A549 (cell line): ENCODE data around the gene STIMATE. TPM values are rescaled to one million over a fixed set of nuclear protein-coding genes. Genes with fewer than 3 reads are reported as not detected.

Experiments
- ATAC-seq, 2 experiments: fragments of 200-7000 bp in 1 of 2; fragments of >200 bp in 1 of 2; cut with Nextera tagmentation in 1 of 2; cut with Tn5 transposase in 1 of 2; 3 replicates each; pipeline versions ENCODE4 v1.8.0 to v1.9.1; 2018 to 2020; ENCODE audit warnings: mild to moderate bottlenecking in 1 of 2, moderate library complexity in 1 of 2
- CTCF ChIA-PET: fragments of 300-600 bp; sonication (Branson Sonifier 250); formaldehyde crosslinking; extraction: SDS; loops from one replicate; lab custom pipeline; 2021; ENCODE audit warnings: antibody characterized with exemption, inconsistent platforms; lab: Yijun Ruan, JAX
- POLR2A ChIA-PET: fragments of 350-600 bp; formaldehyde crosslinking; extraction: SDS; loops from one replicate; lab custom pipeline; 2021; ENCODE audit warnings: antibody characterized with exemption, inconsistent platforms; lab: Yijun Ruan, JAX
- DNase-seq, 2 experiments: peaks; one replicate each; pipeline versions ENCODE4 v3.0.0 to v3.0.0-alpha.2; 2011 to 2016; ENCODE audit warnings: low read depth in 1 of 2, low spot score in 1 of 2
- FAIRE-seq: peaks from 2 replicates; lab custom pipeline; 2011; peaks lifted over from hg19 to GRCh38; lab: Jason Lieb, UNC
- H3K27ac ChIP-seq, 2 experiments: fragments of >200 bp; sonication (Bioruptor Twin); formaldehyde crosslinking; 3 replicates each; pipeline ENCODE4 v1.5.1; 2016 to 2017
- H3K4me1 ChIP-seq: fragments of >200 bp; sonication (Bioruptor Twin); formaldehyde crosslinking; 3 replicates; pipeline ENCODE4 v1.6.1; 2016
- H3K4me2 ChIP-seq: fragments of >200 bp; sonication (Bioruptor Twin); formaldehyde crosslinking; 3 replicates; pipeline ENCODE4 v1.6.1; 2016
- H3K4me3 ChIP-seq: fragments of >200 bp; sonication (Bioruptor Twin); formaldehyde crosslinking; 3 replicates; pipeline ENCODE4 v1.5.1; 2016
- H3K9me3 ChIP-seq: fragments of >200 bp; sonication (Bioruptor Twin); formaldehyde crosslinking; 3 replicates; pipeline ENCODE4 v1.6.1; 2016
- BCL3 ChIP-seq: fragments of >200 bp; sonication (Bioruptor Twin); formaldehyde crosslinking; IDR thresholded peaks from 3 replicates; pipeline ENCODE4 v1.6.1; 2016
- CBX8 ChIP-seq: fragments of 200-600 bp; sonication (generic); IDR thresholded peaks from 2 replicates; pipeline ENCODE4 v1.6.1; 2016
- CHD2 ChIP-seq: fragments of 150-350 bp; IDR thresholded peaks from 2 replicates; pipeline ENCODE4 v1.6.1; 2014; ENCODE audit warnings: low read length; ENCODE audit not compliant: partially characterized antibody
- CTCF ChIP-seq: fragments of >200 bp; sonication (Bioruptor Twin); formaldehyde crosslinking; IDR thresholded peaks from 3 replicates; pipeline ENCODE4 v1.5.1; 2016
- ELK1 ChIP-seq: fragments of 150-350 bp; IDR thresholded peaks from 2 replicates; pipeline ENCODE4 v1.6.1; 2014; ENCODE audit warnings: low read depth, mild to moderate bottlenecking, low read length
- EP300 ChIP-seq, 2 experiments: fragments of >200 bp; sonication (Bioruptor Twin); formaldehyde crosslinking; IDR thresholded peaks; 2 replicates in 1 of 2; 3 replicates in 1 of 2; pipeline ENCODE4 v1.6.1; 2016 to 2017
- FOSB ChIP-seq: fragments of 250-450 bp; sonication (Bioruptor Pico); IDR thresholded peaks from 2 replicates; pipeline ENCODE4 v1.5.0; 2020; ENCODE audit warnings: mild to moderate bottlenecking, moderate library complexity
- HES2 ChIP-seq: fragments of >200 bp; sonication (Bioruptor Twin); formaldehyde crosslinking; IDR thresholded peaks from 2 replicates; pipeline ENCODE4 v1.6.1; 2016
- HMGXB4 ChIP-seq: fragments of 250-450 bp; sonication (Bioruptor Pico); IDR thresholded peaks from 2 replicates; pipeline ENCODE4 v1.5.0; 2021; ENCODE audit warnings: mild to moderate bottlenecking, moderate library complexity, borderline replicate concordance
- HOXB13 ChIP-seq: fragments of 250-450 bp; sonication (Bioruptor Pico); IDR thresholded peaks from 2 replicates; pipeline ENCODE4 v1.5.0; 2020; ENCODE audit warnings: low read depth, mild to moderate bottlenecking, moderate library complexity
- JUN ChIP-seq, 2 experiments: fragments of >200 bp; sonication (Bioruptor Twin); formaldehyde crosslinking; IDR thresholded peaks; 2 replicates in 1 of 2; 3 replicates in 1 of 2; pipeline ENCODE4 v1.6.1; 2016 to 2017
- JUNB ChIP-seq: fragments of >200 bp; sonication (Bioruptor Twin); formaldehyde crosslinking; IDR thresholded peaks from 2 replicates; pipeline ENCODE4 v1.6.1; 2016
- KDM5A ChIP-seq: fragments of 200-600 bp; sonication (generic); IDR thresholded peaks from 2 replicates; pipeline ENCODE4 v1.6.1; 2016; ENCODE audit warnings: antibody characterized with exemption, mild to moderate bottlenecking
- MAFK ChIP-seq: fragments of 450-650 bp; IDR thresholded peaks from 2 replicates; pipeline ENCODE4 v1.6.1; 2014; ENCODE audit not compliant: partially characterized antibody
- MAX ChIP-seq: IDR thresholded peaks from 2 replicates; pipeline ENCODE4 v1.6.1; 2012
- NPAS2 ChIP-seq: fragments of 250-450 bp; sonication (Bioruptor Pico); IDR thresholded peaks from 2 replicates; pipeline ENCODE4 v1.8.0; 2022; ENCODE audit warnings: mild to moderate bottlenecking, moderate library complexity, borderline replicate concordance
- NR3C1 ChIP-seq: fragments of >200 bp; sonication (Bioruptor Twin); formaldehyde crosslinking; IDR thresholded peaks from 3 replicates; pipeline ENCODE4 v1.6.1; 2017
- PHF8 ChIP-seq: fragments of 200-600 bp; sonication (generic); IDR thresholded peaks from 2 replicates; pipeline ENCODE4 v1.6.1; 2016; ENCODE audit warnings: low read depth, mild to moderate bottlenecking, antibody characterized with exemption, moderate library complexity, borderline replicate concordance
- REST ChIP-seq: fragments of 200-600 bp; sonication (generic); IDR thresholded peaks from 2 replicates; pipeline ENCODE4 v1.6.1; 2016; ENCODE audit warnings: antibody characterized with exemption, mild to moderate bottlenecking, moderate library complexity
- RNF2 ChIP-seq: fragments of 200-600 bp; sonication (generic); IDR thresholded peaks from 2 replicates; pipeline ENCODE4 v1.6.1; 2016; ENCODE audit warnings: low read depth, mild to moderate bottlenecking, antibody characterized with exemption, moderate library complexity, borderline replicate concordance
- SMC3 ChIP-seq: fragments of >200 bp; sonication (Bioruptor Twin); formaldehyde crosslinking; IDR thresholded peaks from 3 replicates; pipeline ENCODE4 v1.6.1; 2018; ENCODE audit warnings: inconsistent platforms
- TFCP2L1 ChIP-seq: fragments of 250-450 bp; sonication (Bioruptor Pico); IDR thresholded peaks from 2 replicates; pipeline ENCODE4 v1.5.0; 2021; ENCODE audit warnings: mild to moderate bottlenecking
- USF2 ChIP-seq: fragments of 450-650 bp; IDR thresholded peaks from 2 replicates; pipeline ENCODE4 v1.6.1; 2014; ENCODE audit warnings: antibody characterized with exemption
- ZNF302 ChIP-seq: fragments of 250-450 bp; sonication (Bioruptor Pico); IDR thresholded peaks from 2 replicates; pipeline ENCODE4 v1.9.0; 2021; ENCODE audit warnings: inconsistent platforms, mild to moderate bottlenecking, moderate library complexity
- WGBS: methylation state at CpG from one replicate; pipeline ENCODE4 v1.1.6; 2017; ENCODE audit errors: missing lambda C conversion rate; 5-methylcytosine and 5-hydroxymethylcytosine counted together
- polyA plus RNA-seq, 4 experiments: library from polyadenylated mRNA; depleted of rRNA in 3 of 4; stranded (reverse); fragments of >200 nt; fragmentation: RNase III in 1 of 4; extraction: RNeasy Plus Mini Kit Qiagen cat#74134 plus additional on column Dnase treatment in 1 of 4; gene quantifications; 2 replicates in 3 of 4; 3 replicates in 1 of 4; pipeline ENCODE4 v1.2.3, GENCODE V29; 2011 to 2017

Gene STIMATE
- polyA plus RNA-seq, 2 of the 4 experiments (the other 2 are of a cell fraction): 5.2 to 5.5 TPM

GRCh38 chr3:52798376-52798977, 98.9 kb downstream of the STIMATE start:
- ChIA-PET CTCF (interaction anchor here (0.5 to 1.8 kb wide), 4 partner anchors 10 to 85 kb away, joined by 3 to 7 read pairs (median 4); no protein-coding TSS in a partner anchor), POLR2A (interaction anchor here (0.9 kb wide), 1 partner anchor 28 kb away, joined by 3 read pairs; the partner anchor contains the start of gene NEK4)
- TF ChIP-seq EP300 (IDR thresholded peaks at IDR 0.05) (no peak), ZNF302 (CRISPR knock-in tag) (no peak), SMC3 (no peak), PHF8 (no peak), NPAS2 (CRISPR knock-in tag) (no peak), BCL3 (no peak), MAFK (no peak), HOXB13 (CRISPR knock-in tag) (no peak), JUN (IDR thresholded peaks at IDR 0.05) (no peak), MAX (no peak), RNF2 (no peak), CBX8 (no peak), JUNB (no peak), TFCP2L1 (CRISPR knock-in tag) (no peak), CHD2 (no peak), KDM5A (no peak), USF2 (no peak), ELK1 (no peak), REST (no peak)
- WGBS: 64% methylated on average over 7 of the region's 10 CpGs
- H3K27ac ChIP-seq: no peak overlapping the region
- H3K4me1 ChIP-seq: no peaks in the 10 kb centered on the region
- peak; percentile 8 to 31; a peak in 3 of 6 replicates for ATAC-seq
- no peak for FAIRE-seq
- H3K4me3 ChIP-seq: no peak overlapping the region
- no peak for DNase-seq
- no peak overlapping the region for H3K4me2 ChIP-seq
- H3K9me3 ChIP-seq: no peaks in the 10 kb centered on the region

GRCh38 chr3:52796411-52796810, 100.9 kb downstream of the STIMATE start:
- no peak overlapping the region for H3K27ac ChIP-seq
- ATAC-seq: no peak

More at GRCh38 chr3:52796411-52796810, 100.9 kb downstream of the STIMATE start:
- FAIRE-seq (no peak), DNase-seq (no peak)
- H3K4me3 ChIP-seq: no peak overlapping the region
- ChIA-PET CTCF (no interaction called here), POLR2A (no interaction called here)
- no peaks in the 10 kb centered on the region for H3K9me3 ChIP-seq
- no peaks in the 10 kb centered on the region for H3K4me1 ChIP-seq
- WGBS: 100% methylated on average over 2 of the region's 9 CpGs
- TF ChIP-seq FOSB: no peak
- no peak for TF ChIP-seq NR3C1
- no peak for TF ChIP-seq CTCF
- TF ChIP-seq HMGXB4: no peak
- no peak for TF ChIP-seq HES2
- TF ChIP-seq, all 56 proteins: peak for 0
- no peak overlapping the region for H3K4me2 ChIP-seq
